B cell (primary cell): Measurements from ENCODE around the gene ACADM. TPM values are rescaled to one million over a fixed set of nuclear protein-coding genes. Genes with fewer than 3 reads are reported as not detected.

Source experiments
- ATAC-seq: fragments of 200-7000 bp; cut with Tn5 transposase; one replicate; pipeline ENCODE4 v1.10.0; 2021; ENCODE audit warnings: low read depth, mild to moderate bottlenecking, moderate number of reproducible peaks, moderate library complexity
- CTCF ChIA-PET: fragments of 350-600 bp; sonication (Branson Sonifier 250); formaldehyde crosslinking; loops from one replicate; lab custom pipeline; 2021; ENCODE audit warnings: antibody characterized with exemption, inconsistent platforms; lab: Charles Lee
- POLR2A ChIA-PET: fragments of 350-600 bp; sonication (Branson Sonifier 250); formaldehyde crosslinking; loops from one replicate; lab custom pipeline; 2021; ENCODE audit warnings: antibody characterized with exemption; lab: Charles Lee
- DNase-seq: peaks from one replicate; pipeline ENCODE4 v3.0.0; 2013
- H2AFZ ChIP-seq: 2 replicates; pipeline ENCODE4 v1.6.1; 2012; ENCODE audit warnings: mild to moderate bottlenecking, low read depth, low read length; ENCODE audit not compliant: insufficient read depth, poor library complexity, severe bottlenecking
- H3K27ac ChIP-seq, 2 donors: 1 replicate in 1 of 2; 2 replicates in 1 of 2; pipeline ENCODE4 v1.5.1; 2012 to 2013; ENCODE audit warnings: low read length in 2 of 2, mild to moderate bottlenecking in 2 of 2, moderate library complexity in 1 of 2
- H3K27me3 ChIP-seq, 4 experiments: fragments of 200-600 bp in 1 of 4; sonication (generic) in 1 of 4; replicated peaks in 1 of 4; 1 replicate in 2 of 4; 2 replicates in 2 of 4; pipeline versions ENCODE4 v1.6.1 to v1.7.0; 2013 to 2016; ENCODE audit warnings: low read length in 3 of 4, mild to moderate bottlenecking in 2 of 4, mixed read lengths in 1 of 4, moderate library complexity in 1 of 4; ENCODE audit not compliant: insufficient read depth in 4 of 4, control insufficient read depth in 3 of 4; ENCODE audit errors: control extremely low read depth in 1 of 4
- H3K36me3 ChIP-seq, 2 experiments: replicated peaks in 1 of 2; 1 replicate in 1 of 2; 2 replicates in 1 of 2; pipeline versions ENCODE4 v1.6.1 to v1.7.1; 2013; ENCODE audit warnings: low read length in 1 of 2; ENCODE audit not compliant: insufficient read depth in 2 of 2, control insufficient read depth in 1 of 2; ENCODE audit errors: control extremely low read depth in 1 of 2, extremely low read depth in 1 of 2
- H3K4me1 ChIP-seq, 2 donors: fragments of 200-600 bp in 1 of 2; sonication (generic) in 1 of 2; 1 replicate in 1 of 2; 2 replicates in 1 of 2; pipeline versions ENCODE4 v1.5.1 to v1.6.1; 2013 to 2017; ENCODE audit warnings: low read length in 2 of 2; ENCODE audit not compliant: control insufficient read depth in 2 of 2, insufficient read depth in 2 of 2
- H3K4me2 ChIP-seq: replicated peaks from 2 replicates; pipeline ENCODE3; 2012; ENCODE audit warnings: mild to moderate bottlenecking, low read depth, low read length; ENCODE audit not compliant: poor library complexity, severe bottlenecking
- H3K4me3 ChIP-seq, 5 experiments: fragments of 200-600 bp in 1 of 5; sonication (generic) in 1 of 5; 1 replicate in 3 of 5; 2 replicates in 2 of 5; pipeline versions ENCODE4 v1.5.1 to v1.7.0; 2011 to 2016; ENCODE audit warnings: low read length in 4 of 5, mild to moderate bottlenecking in 4 of 5, low read depth in 2 of 5, control low read depth in 1 of 5, moderate library complexity in 1 of 5; ENCODE audit not compliant: insufficient read depth in 1 of 5; ENCODE audit errors: control extremely low read depth in 1 of 5, extremely low read depth in 1 of 5
- H3K79me2 ChIP-seq: fragments of 200-600 bp; sonication (generic); one replicate; pipeline ENCODE4 v1.6.0; 2016; ENCODE audit warnings: low read length; ENCODE audit not compliant: control insufficient read depth, insufficient read depth
- H3K9ac ChIP-seq: fragments of 200-600 bp; sonication (generic); 2 replicates; pipeline ENCODE4 v1.6.1; 2017; ENCODE audit warnings: mild to moderate bottlenecking, low read length, moderate library complexity
- H3K9me3 ChIP-seq, 3 donors: one replicate each; pipeline versions ENCODE4 v1.6.1 to v1.7.1; 2013; ENCODE audit warnings: low read length in 2 of 3; ENCODE audit not compliant: control insufficient read depth in 2 of 3, insufficient read depth in 1 of 3; ENCODE audit errors: control extremely low read depth in 1 of 3
- H4K20me1 ChIP-seq: 2 replicates; pipeline ENCODE4 v1.6.0; 2012; ENCODE audit warnings: mild to moderate bottlenecking, low read length; ENCODE audit not compliant: insufficient read depth, control insufficient read depth, poor library complexity, severe bottlenecking
- H3K27ac Mint-ChIP-seq: one replicate; pipeline ENCODE4 v1.8.0; 2021; ENCODE audit warnings: mixed read lengths
- H3K27me3 Mint-ChIP-seq: one replicate; pipeline ENCODE4 v1.8.0; 2021; ENCODE audit warnings: mixed read lengths
- H3K4me1 Mint-ChIP-seq: one replicate; pipeline ENCODE4 v1.8.0; 2021; ENCODE audit warnings: mixed read lengths
- H3K4me3 Mint-ChIP-seq: one replicate; pipeline ENCODE4 v1.8.0; 2021; ENCODE audit warnings: mixed read lengths
- H3K9me3 Mint-ChIP-seq: one replicate; pipeline ENCODE4 v1.8.0; 2022; ENCODE audit warnings: mixed read lengths; ENCODE audit not compliant: insufficient read depth
- CTCF ChIP-seq: fragments of 200-600 bp; IDR thresholded peaks from one replicate; pipeline ENCODE4 v1.8.0; 2022; ENCODE audit warnings: antibody characterized with exemption, mild to moderate bottlenecking
- EZH2 ChIP-seq: IDR thresholded peaks from 2 replicates; pipeline ENCODE4 v1.6.1; 2012; ENCODE audit warnings: borderline replicate concordance, low read depth, mild to moderate bottlenecking, moderate library complexity, low read length; ENCODE audit not compliant: insufficient read depth, poor library complexity, severe bottlenecking
- WGBS: methylation state at CpG from one replicate; pipeline ENCODE4 v1.1.5; 2013; ENCODE audit warnings: missing lambda C conversion rate; ENCODE audit not compliant: insufficient coverage; 5-methylcytosine and 5-hydroxymethylcytosine counted together
- intact Hi-C: fragments of 100-400 bp; cut with micrococcal nuclease; formaldehyde crosslinking; loops from one replicate; pipeline ENCODE4 v1.10.0; 2022
- polyA plus RNA-seq: library from polyadenylated mRNA; depleted of rRNA; stranded (reverse); fragments of >200 nt; gene quantifications from 2 replicates; pipeline ENCODE4 v1.2.3, GENCODE V29; 2012
- total RNA-seq, 2 donors: library from RNA; stranded (reverse); fragments of 120-200 nt in 1 of 2; gene quantifications; 1 replicate in 1 of 2; 2 replicates in 1 of 2; pipeline versions ENCODE4 v1.2.3 to v1.2.4, GENCODE V29; 2013 to 2022

ACADM gene
- total and polyA plus RNA-seq, 2 donors (not counting 1 experiment from before 2014, with no cell fraction given), result 16.4 to 53.3 TPM

- ATAC-seq (no peak), DNase-seq (peak; percentile 29)
- peaks cover 51% of the 10 kb centered on the region for H3K4me1 Mint-ChIP-seq
- Histone ChIP-seq H3K27ac (peak overlapping the region; percentile 28 to 90), H3K9me3 (no peaks in the 10 kb centered on the region), H3K4me2 (peak overlapping the region; percentile 91), H3K36me3 (peaks cover 3 to 8% of the 10 kb centered on the region in 2 experiments), H3K79me2 (peaks cover 51% of the 10 kb centered on the region), H3K27me3 (no peaks in the 10 kb centered on the region), H3K9ac (peak overlapping the region; percentile 44), H3K4me3 (peak overlapping the region in 1 of 5 experiments; percentile 93), H3K4me1 (peaks cover 30 to 32% of the 10 kb centered on the region in 2 donors), H2AFZ (no peak overlapping the region), H4K20me1 (no peaks in the 10 kb centered on the region)
- no peaks in the 10 kb centered on the region for H3K9me3 Mint-ChIP-seq
- ChIA-PET POLR2A (no interaction called here), CTCF (interaction anchor here (0.6 kb wide), 1 partner anchor 96 kb away, joined by 3 read pairs; no protein-coding TSS in a partner anchor)
- TF ChIP-seq EZH2 (no peak), CTCF (no peak)
- H3K27ac Mint-ChIP-seq, result peak overlapping the region; percentile 77
- intact Hi-C loops, result loop anchor here (5.0 to 10.0 kb wide), 3 partner anchors 350 to 1533 kb away; partner anchors contain the start of genes FPGT and LRRIQ3
- 51% methylated on average over 3 of the region's 3 CpGs for WGBS
- peak overlapping the region; percentile 52 for H3K4me3 Mint-ChIP-seq
- no peaks in the 10 kb centered on the region for H3K27me3 Mint-ChIP-seq
These were observed 3.1 kb downstream of the ACADM start for GRCh38 chr1:75727571-75727970.

- CTCF ChIA-PET, result interaction anchor here (0.9 kb wide), 1 partner anchor 56 kb away, joined by 3 read pairs; the partner anchor contains the start of gene RABGGTB
- H3K9ac ChIP-seq, result no peak overlapping the region
- POLR2A ChIA-PET, result no interaction called here
- DNase-seq (no peak), ATAC-seq (no peak)
- H3K9me3 ChIP-seq, result no peaks in the 10 kb centered on the region
- H3K4me3 Mint-ChIP-seq, result no peak overlapping the region
- H2AFZ ChIP-seq, result no peak overlapping the region
- H3K9me3 Mint-ChIP-seq, result no peaks in the 10 kb centered on the region
- no peak overlapping the region for H3K4me3 ChIP-seq
- no peaks in the 10 kb centered on the region for H3K27me3 Mint-ChIP-seq
- no peak for TF ChIP-seq CTCF
- no peak overlapping the region for H3K27ac ChIP-seq
- no peak overlapping the region for H3K4me2 ChIP-seq
- peaks cover 37% of the 10 kb centered on the region for H3K79me2 ChIP-seq
- peaks cover 13 to 32% of the 10 kb centered on the region in 2 experiments for H3K36me3 ChIP-seq
- H3K4me1 Mint-ChIP-seq, result peaks cover 35% of the 10 kb centered on the region
- H3K27ac Mint-ChIP-seq, result peak overlapping the region; percentile 41
- WGBS, result no CpG with 5 or more reads among the region's 2 CpGs
- H4K20me1 ChIP-seq, result no peaks in the 10 kb centered on the region
- peaks cover 19 to 23% of the 10 kb centered on the region in 2 donors for H3K4me1 ChIP-seq
- no peaks in the 10 kb centered on the region for H3K27me3 ChIP-seq
- intact Hi-C loops, result no loop called here
These were observed 5.9 kb downstream of the ACADM start for GRCh38 chr1:75730432-75730831.
